Activated CD4-positive, alpha-beta T cell treated with anti-CD3 and anti-CD28 coated beads, Interleukin-2, amount 50 U/mL, for 48 hours (primary cell): ENCODE measurements around the gene VOPP1.

Experiments
- DNase-seq, 2 experiments: peaks; one replicate each; pipeline ENCODE4 v3.0.0-alpha.2; 2020

The VOPP1 gene

GRCh38 chr7:55553024-55553345 lies 19.3 kb downstream of the VOPP1 start:
- DNase-seq = no peak

GRCh38 chr7:55552320-55553023 lies 19.8 kb downstream of the VOPP1 start:
- DNase-seq = no peak

GRCh38 chr7:55550841-55551537 lies 21.3 kb downstream of the VOPP1 start:
- no peak for DNase-seq

GRCh38 chr7:55550010-55550663 lies 22.2 kb downstream of the VOPP1 start:
- DNase-seq = no peak

DNA sequence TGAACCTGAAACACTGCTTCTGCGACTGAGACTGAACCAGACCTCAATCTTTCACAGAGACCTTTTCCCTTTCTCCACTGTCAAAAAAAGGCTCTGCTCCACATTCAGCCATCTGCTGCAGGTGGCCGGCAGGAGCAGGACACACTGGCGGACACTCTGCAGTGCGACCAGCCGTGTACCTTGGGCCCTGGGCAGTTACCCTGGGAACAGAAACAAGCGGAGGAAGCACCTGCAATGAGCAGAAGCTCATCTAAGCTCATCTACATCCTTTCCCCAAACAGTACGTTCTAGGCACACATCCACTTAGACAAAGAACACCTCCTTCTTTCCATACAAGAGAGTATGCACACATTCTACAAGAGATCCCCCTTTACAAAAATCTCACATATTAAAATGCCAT lies 22.8 kb downstream of the VOPP1 start:
- DNase-seq = no peak

DNA sequence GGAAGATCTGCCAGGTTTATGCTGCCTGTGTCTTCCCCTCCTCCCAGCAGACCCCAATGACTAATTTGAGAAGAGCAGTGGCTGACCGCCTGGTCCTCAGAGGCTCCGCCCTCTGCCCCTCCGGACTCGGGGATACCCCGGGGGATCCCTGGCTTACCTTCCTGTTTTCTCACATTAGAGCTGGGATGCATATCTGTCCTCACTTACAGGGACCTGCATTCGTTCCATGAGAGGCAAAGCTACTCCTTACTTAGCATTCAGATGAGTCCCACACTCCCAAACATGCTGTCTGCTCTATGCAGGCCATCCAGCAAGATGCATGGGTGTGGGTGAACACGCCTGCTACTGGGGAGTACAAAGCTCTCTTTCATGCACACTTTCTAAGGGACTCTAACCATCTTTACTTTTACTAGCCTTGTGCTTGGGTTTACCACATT lies 24.0 kb downstream of the VOPP1 start:
- DNase-seq = no peak

GRCh38 chr7:55546814-55547213 lies 25.5 kb downstream of the VOPP1 start:
- peak; percentile 52 to 64 for DNase-seq

GRCh38 chr7:55545496-55545895 lies 26.8 kb downstream of the VOPP1 start:
- DNase-seq = no peak

GRCh38 chr7:55540226-55540858 lies 32.0 kb downstream of the VOPP1 start:
- no peak for DNase-seq

GRCh38 chr7:55539380-55539779 lies 32.9 kb downstream of the VOPP1 start:
- no peak for DNase-seq

- no peak for DNase-seq
Observed at GRCh38 chr7:55538538-55538937, 33.8 kb downstream of the VOPP1 start.

GRCh38 chr7:55537458-55537990 lies 34.8 kb downstream of the VOPP1 start:
- no peak for DNase-seq

DNA sequence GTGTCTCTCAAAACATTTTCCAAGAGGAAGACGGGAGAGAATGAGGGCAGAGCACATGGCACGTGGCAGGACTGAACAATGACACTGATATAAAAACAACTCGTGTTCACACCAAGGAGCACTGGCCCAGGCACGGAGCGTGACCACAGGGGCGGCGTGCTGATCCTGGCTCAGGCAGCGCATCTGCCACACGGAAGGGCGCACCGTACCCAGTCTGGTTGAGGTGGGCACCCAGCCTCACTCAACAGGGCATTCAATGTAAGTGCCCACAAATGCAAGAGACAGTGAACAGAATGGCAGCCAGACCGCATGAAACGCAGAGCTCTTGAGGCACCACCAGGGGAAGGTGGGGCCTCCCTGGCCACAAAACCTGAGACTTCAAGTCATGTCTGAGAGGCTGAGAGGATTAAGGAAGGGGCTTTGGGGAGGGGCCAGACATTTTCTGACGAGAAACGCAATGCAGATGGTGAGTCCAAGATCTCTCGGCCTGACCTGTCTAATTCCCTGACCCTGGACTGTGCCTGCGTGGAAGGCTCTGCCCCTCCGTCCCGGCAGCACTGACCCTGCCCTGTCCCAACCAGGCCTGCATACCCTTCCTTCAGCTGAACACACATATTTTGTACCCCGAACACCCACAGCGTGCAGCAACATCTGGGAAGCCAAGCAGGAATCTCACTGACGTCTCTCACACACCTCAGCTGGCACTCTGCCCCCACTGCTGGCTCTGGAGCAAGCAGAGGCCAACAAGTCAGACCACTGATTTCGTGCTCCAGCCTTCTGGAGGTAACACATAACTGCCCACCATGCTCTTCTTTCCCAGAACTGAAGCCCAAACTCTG lies 35.5 kb downstream of the VOPP1 start:
- DNase-seq = no peak

DNA sequence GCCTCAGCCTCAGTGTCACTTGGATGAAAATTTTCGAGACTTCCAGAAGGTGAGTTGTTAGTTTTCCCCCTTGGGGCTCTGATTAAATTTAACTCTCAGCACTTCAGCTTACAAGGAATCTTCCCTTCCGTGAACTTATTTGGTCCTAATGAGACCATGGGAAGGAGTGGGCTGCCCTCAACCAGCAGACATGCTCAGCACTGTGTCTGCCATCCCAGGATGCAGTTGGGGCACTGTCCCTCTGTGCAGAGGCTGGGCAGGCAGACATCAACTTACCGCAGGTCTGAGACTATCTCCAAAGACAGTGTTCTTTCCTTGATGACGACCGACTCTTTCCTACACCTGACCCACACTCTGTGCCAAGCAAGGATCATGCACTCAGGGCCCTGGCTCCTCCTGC lies 36.7 kb downstream of the VOPP1 start:
- no peak for DNase-seq

- DNase-seq = no peak
Observed at GRCh38 chr7:55534916-55535590, 37.2 kb downstream of the VOPP1 start.

GRCh38 chr7:55534262-55534915 lies 37.9 kb downstream of the VOPP1 start:
- DNase-seq = peak; percentile 66 to 79

GRCh38 chr7:55533729-55534080 lies 38.6 kb downstream of the VOPP1 start:
- DNase-seq = no peak

DNA sequence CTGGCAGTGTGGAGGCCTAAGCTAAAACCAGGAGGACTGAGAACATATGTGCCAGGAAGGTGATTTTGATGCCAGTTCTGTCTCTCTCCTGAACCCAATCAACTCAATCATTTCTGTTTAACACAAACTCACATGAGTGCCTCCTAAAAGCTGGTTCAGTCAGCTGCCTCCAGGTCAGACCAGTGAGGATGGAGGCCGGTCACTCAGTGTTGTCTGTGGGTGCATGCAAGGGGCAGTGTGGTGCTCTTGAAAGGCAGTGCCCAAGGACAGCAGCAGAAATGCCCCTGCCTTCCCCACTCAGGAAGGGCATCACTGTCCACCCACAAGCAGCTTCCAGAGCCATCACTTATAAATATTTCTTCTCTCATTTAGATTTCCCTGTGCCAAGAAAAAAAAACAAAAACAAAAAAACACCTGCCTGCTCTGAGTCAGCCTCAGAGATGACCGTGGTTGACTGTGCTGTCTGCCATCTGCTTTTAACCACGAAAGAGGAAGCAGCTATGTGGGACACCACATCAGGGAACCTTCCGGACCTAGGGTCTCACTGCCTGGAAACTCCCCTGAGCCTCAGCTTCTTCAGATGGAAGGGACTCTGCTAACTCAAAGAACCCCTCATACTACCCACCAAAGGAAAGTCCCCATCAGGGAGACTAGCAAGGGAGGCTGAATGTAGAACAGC lies 39.1 kb downstream of the VOPP1 start:
- peak; percentile 67 to 75 for DNase-seq

- DNase-seq = no peak
Observed at GRCh38 chr7:55532150-55532917, 40.0 kb downstream of the VOPP1 start.

DNA sequence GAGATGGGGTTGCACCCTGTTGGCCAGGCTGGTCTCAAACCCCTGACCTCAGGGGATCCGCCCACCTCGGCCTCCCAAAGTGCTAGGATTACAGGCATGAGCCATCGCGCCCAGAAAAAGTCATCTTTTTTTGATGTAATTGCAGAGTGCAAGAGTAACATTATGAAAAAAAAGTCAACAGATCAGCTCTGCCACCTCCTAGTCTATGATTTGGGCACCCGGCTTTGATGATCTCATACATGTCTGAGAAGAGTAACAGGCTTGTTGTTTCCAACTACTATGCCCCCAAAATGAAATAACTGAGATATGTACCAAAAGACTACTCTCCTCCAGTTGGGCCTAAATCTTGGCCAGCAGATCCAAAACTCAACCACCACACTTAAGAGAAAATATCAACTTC lies 40.8 kb downstream of the VOPP1 start:
- DNase-seq = no peak
